ENCODE data around the gene DAP. TPM values are rescaled to one million over a fixed set of nuclear protein-coding genes. Genes with fewer than 3 reads are reported as not detected.

The DAP gene
- total RNA-seq, 4 donors from 2014 or later, result 24.3 to 42.4 (median 37.0) TPM

GRCh38 chr5:10674096-10674495 lies 86.9 kb downstream of the DAP start:
- Histone ChIP-seq H3K36me3 (peaks cover 13 to 22% (median 19%) of the 10 kb centered on the region in 4 donors), H3K4me3 (no peak overlapping the region), H3K9me3 (no peaks in the 10 kb centered on the region), H3K27ac (replicated peaks in 1 of 4) (no peak overlapping the region), H3K4me1 (no peaks in the 10 kb centered on the region), H3K27me3 (peaks cover 0 to 10% (median 0%) of the 10 kb centered on the region in 4 donors)
- TF ChIP-seq POLR2A (IDR thresholded peaks at IDR 0.05; ENCODE audit: low read depth) (no peak), POLR2AphosphoS5 (IDR thresholded peaks at IDR 0.05) (no peak), EP300 (IDR thresholded peaks at IDR 0.05) (no peak), CTCF (IDR thresholded peaks at IDR 0.05) (no peak)
- 92% methylated on average over 9 of the region's 11 CpGs for WGBS
- intact Hi-C loops (cut with DNase I), result no loop called here
- DNase-seq (ENCODE audit: extremely low spot score), result no peak

- Histone ChIP-seq H3K36me3 (peaks cover 7 to 15% (median 12%) of the 10 kb centered on the region in 4 donors), H3K4me1 (no peaks in the 10 kb centered on the region), H3K27me3 (peaks cover 0 to 10% (median 0%) of the 10 kb centered on the region in 4 donors), H3K9me3 (no peaks in the 10 kb centered on the region), H3K4me3 (no peak overlapping the region), H3K27ac (replicated peaks in 1 of 4) (no peak overlapping the region)
- no peak for DNase-seq (ENCODE audit: extremely low spot score)
- 86% methylated on average over 7 of the region's 9 CpGs for WGBS
- TF ChIP-seq CTCF (IDR thresholded peaks at IDR 0.05) (no peak), POLR2AphosphoS5 (IDR thresholded peaks at IDR 0.05) (no peak), POLR2A (IDR thresholded peaks at IDR 0.05; ENCODE audit: low read depth) (no peak), EP300 (IDR thresholded peaks at IDR 0.05) (no peak)
- intact Hi-C loops (cut with DNase I), result no loop called here
These were observed 87.6 kb downstream of the DAP start for GRCh38 chr5:10673407-10673806.

GRCh38 chr5:10673017-10673389 lies 88.0 kb downstream of the DAP start:
- no peaks in the 10 kb centered on the region for H3K4me1 ChIP-seq
- peaks cover 0 to 10% (median 0%) of the 10 kb centered on the region in 4 donors for H3K27me3 ChIP-seq
- no peaks in the 10 kb centered on the region for H3K9me3 ChIP-seq
- intact Hi-C loops (cut with DNase I), result no loop called here
- no peak overlapping the region for H3K4me3 ChIP-seq
- peaks cover 4 to 11% (median 8%) of the 10 kb centered on the region in 4 donors for H3K36me3 ChIP-seq
- no peak for TF ChIP-seq CTCF (IDR thresholded peaks at IDR 0.05)
- TF ChIP-seq POLR2A (IDR thresholded peaks at IDR 0.05; ENCODE audit: low read depth), result no peak
- TF ChIP-seq EP300 (IDR thresholded peaks at IDR 0.05), result no peak
- TF ChIP-seq POLR2AphosphoS5 (IDR thresholded peaks at IDR 0.05), result no peak
- DNase-seq (ENCODE audit: extremely low spot score), result no peak
- WGBS, result 85% methylated on average over 8 of the region's 8 CpGs
- H3K27ac ChIP-seq (replicated peaks in 1 of 4), result no peak overlapping the region

GRCh38 chr5:10672146-10673016 lies 88.7 kb downstream of the DAP start:
- WGBS, result 83% methylated on average over 7 of the region's 7 CpGs
- Histone ChIP-seq H3K27me3 (peaks cover 0 to 10% (median 0%) of the 10 kb centered on the region in 4 donors), H3K4me3 (no peak overlapping the region), H3K27ac (replicated peaks in 1 of 4) (no peak overlapping the region), H3K4me1 (no peaks in the 10 kb centered on the region), H3K9me3 (no peaks in the 10 kb centered on the region), H3K36me3 (peaks cover 0 to 5% (median 2%) of the 10 kb centered on the region in 4 donors)
- no peak for DNase-seq (ENCODE audit: extremely low spot score)
- TF ChIP-seq CTCF (IDR thresholded peaks at IDR 0.05) (no peak), POLR2AphosphoS5 (IDR thresholded peaks at IDR 0.05) (no peak), EP300 (IDR thresholded peaks at IDR 0.05) (no peak), POLR2A (IDR thresholded peaks at IDR 0.05; ENCODE audit: low read depth) (no peak)
- intact Hi-C loops (cut with DNase I), result no loop called here

Data from esophagus muscularis mucosa (tissue), 4 donors.